Right lobe of liver (tissue), 6 donors: ENCODE results near the gene SIGLEC12. TPM values are rescaled to one million over a fixed set of nuclear protein-coding genes. Genes with fewer than 3 reads are reported as not detected.
A peak's percentile ranks its signal among the peaks of the same experiment; 100 is the strongest.

Source experiments
- ATAC-seq, 4 donors: fragments of 200-7000 bp; cut with Tn5 transposase; one replicate each; pipeline ENCODE4 v1.9.1; 2020; ENCODE audit warnings: mild to moderate bottlenecking in 4 of 4, moderate library complexity in 4 of 4
- DNase-seq, 3 donors: peaks; one replicate each; pipeline ENCODE4 v3.0.0-alpha.2; 2020
- H3K27ac ChIP-seq, 3 donors: fragments of 200-600 bp; one replicate each; pipeline ENCODE4 v1.8.0; 2022
- H3K27me3 ChIP-seq, 2 donors: fragments of 200-600 bp; one replicate each; pipeline ENCODE4 v1.8.0; 2022
- H3K36me3 ChIP-seq, 4 donors: fragments of 200-600 bp; sonication (generic) in 1 of 4; one replicate each; pipeline versions ENCODE4 v1.5.1 to v1.8.0; 2017 to 2022; ENCODE audit warnings: control low read depth in 1 of 4
- H3K4me1 ChIP-seq, 4 donors: fragments of 200-600 bp; sonication (generic) in 1 of 4; one replicate each; pipeline versions ENCODE4 v1.5.1 to v1.8.0; 2017 to 2022; ENCODE audit warnings: control low read depth in 1 of 4
- H3K4me3 ChIP-seq, 3 donors: fragments of 200-600 bp; one replicate each; pipeline ENCODE4 v1.8.0; 2022
- H3K9me3 ChIP-seq, 4 donors: fragments of 200-600 bp; sonication (generic) in 1 of 4; one replicate each; pipeline versions ENCODE4 v1.5.1 to v1.8.0; 2017 to 2022; ENCODE audit warnings: control low read depth in 1 of 4
- POLR2A ChIP-seq: fragments of 450-650 bp; IDR thresholded peaks from one replicate; pipeline ENCODE4 v1.6.1; 2017; ENCODE audit warnings: antibody characterized with exemption, mild to moderate bottlenecking
- WGBS: methylation state at CpG from one replicate; pipeline ENCODE4 v1.1.6; 2018; ENCODE audit warnings: low coverage, low lambda C conversion rate; ENCODE audit not compliant: insufficient coverage; ENCODE audit errors: missing lambda C conversion rate; 5-methylcytosine and 5-hydroxymethylcytosine counted together
- intact Hi-C, 2 donors: fragments of 100-400 bp; cut with DNase I; formaldehyde crosslinking; loops; one replicate each; pipeline versions ENCODE4 v1.11.2 to v1.14.1; 2022
- total RNA-seq, 6 experiments: library from RNA; depleted of rRNA in 2 of 6; stranded (reverse); fragments of >200 nt in 2 of 6; fragmentation: NEBNext Ultra II Directional in 3 of 6; extraction: Animal tissue kit (Norgen Biotek cat#: 25700) in 3 of 6; gene quantifications; one replicate each; pipeline versions ENCODE4 v1.1.0 to v1.2.4, GENCODE V29; 2016 to 2023
- TF ChIP-seq, protein P1 (sequence below), 4 donors: fragments of 200-600 bp in 3 of 4; fragments of 450-650 bp in 1 of 4; IDR thresholded peaks; one replicate each; pipeline versions ENCODE4 v1.5.1 to v1.8.0; 2016 to 2022; ENCODE audit warnings: antibody characterized with exemption in 4 of 4, mild to moderate bottlenecking in 2 of 4
- donor health status: DM: no; HTN: yes; CAD: no.
- donor health status: DM: no; HTN: no; CAD: no.
- donor health status: DM: no; HTN: no; CAD: no.
- donor health status: DM: no; HTN: yes; CAD: no.
- donor health status: DM: no; HTN: yes; CAD: no.

SIGLEC12 gene
- total RNA-seq, 6 experiments from 2014 or later: 0.12 to 0.63 (median 0.33) TPM; not detected in 1

DNA sequence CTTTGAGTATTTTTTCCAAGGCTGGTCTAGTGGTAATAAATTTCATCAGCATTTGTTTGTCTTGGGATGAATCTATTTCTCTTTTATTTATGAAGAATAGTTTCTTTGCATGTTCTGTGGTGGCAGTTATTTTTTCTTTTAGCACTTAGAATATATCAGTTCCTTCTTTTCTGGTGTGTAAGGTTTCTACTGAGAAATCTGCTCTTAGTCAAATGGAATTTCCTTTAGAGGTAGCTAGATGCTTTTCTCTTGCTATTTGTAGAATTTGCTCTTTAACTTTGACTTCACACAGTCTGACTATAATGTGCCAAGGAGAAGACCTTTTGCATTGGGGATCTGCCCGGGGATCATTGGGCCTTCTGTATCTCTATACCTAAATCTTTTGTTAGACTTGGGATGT is 33.9 kb upstream of the SIGLEC12 start:
- Histone ChIP-seq H3K4me1 (no peaks in the 10 kb centered on the region), H3K4me3 (no peak overlapping the region), H3K36me3 (no peaks in the 10 kb centered on the region), H3K27me3 (no peaks in the 10 kb centered on the region), H3K27ac (no peak overlapping the region), H3K9me3 (no peaks in the 10 kb centered on the region)
- no peak for ATAC-seq
- no peak for DNase-seq
- WGBS: 43% methylated on average over 1 of the region's 1 CpG
- intact Hi-C loops: no loop called here
- TF ChIP-seq, protein P1, sequence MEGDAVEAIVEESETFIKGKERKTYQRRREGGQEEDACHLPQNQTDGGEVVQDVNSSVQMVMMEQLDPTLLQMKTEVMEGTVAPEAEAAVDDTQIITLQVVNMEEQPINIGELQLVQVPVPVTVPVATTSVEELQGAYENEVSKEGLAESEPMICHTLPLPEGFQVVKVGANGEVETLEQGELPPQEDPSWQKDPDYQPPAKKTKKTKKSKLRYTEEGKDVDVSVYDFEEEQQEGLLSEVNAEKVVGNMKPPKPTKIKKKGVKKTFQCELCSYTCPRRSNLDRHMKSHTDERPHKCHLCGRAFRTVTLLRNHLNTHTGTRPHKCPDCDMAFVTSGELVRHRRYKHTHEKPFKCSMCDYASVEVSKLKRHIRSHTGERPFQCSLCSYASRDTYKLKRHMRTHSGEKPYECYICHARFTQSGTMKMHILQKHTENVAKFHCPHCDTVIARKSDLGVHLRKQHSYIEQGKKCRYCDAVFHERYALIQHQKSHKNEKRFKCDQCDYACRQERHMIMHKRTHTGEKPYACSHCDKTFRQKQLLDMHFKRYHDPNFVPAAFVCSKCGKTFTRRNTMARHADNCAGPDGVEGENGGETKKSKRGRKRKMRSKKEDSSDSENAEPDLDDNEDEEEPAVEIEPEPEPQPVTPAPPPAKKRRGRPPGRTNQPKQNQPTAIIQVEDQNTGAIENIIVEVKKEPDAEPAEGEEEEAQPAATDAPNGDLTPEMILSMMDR (IDR thresholded peaks at IDR 0.05): no peak
- no peak for TF ChIP-seq POLR2A

DNA sequence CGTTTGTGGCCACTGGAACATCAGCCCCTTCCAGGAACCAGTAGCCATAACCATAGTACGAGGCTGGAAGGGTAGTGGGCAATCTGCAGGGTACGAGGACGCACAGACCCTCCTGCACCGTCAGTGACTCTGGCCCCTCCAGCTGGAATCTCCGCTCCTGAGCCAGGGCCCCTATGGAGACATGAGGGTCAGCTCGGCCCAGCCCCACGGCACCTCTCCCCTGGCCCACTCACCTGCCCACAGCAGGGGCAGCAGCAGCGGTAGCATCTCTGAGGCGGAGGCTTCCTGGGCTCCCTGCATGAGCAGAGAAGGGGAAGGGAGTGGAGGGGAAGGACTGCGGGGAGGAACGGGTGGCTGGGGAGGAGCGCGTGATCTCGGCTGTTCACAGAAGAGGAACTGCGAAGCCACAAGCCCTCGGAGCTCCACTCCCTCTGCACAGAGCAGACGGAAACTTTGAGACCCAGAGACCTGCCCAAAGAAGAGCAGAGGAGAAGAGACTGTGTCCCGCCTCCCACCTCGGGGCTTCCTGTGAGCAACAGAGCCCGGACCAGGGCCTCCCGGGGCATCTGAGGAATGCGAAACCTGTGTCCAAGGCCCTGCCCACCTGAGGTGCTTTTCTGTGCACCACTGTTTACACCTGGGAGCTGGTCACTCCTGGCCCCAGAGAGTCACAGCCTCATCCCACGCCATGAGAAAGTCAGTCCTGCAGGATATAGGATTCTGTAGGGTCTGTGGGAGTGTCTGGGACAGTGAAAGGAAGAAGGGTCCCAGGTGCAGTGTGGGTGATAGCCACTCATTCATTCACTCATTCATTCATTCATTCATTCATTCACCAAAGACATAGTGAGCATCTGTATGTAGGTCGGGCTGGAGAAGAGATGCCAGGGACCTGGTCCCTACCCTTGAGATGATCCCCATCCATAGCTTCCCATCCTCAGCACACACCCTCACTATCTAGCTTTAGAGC is 30.0 kb upstream of the SIGLEC12 start, which contains the start of gene SIGLEC6:
TSS of gene SIGLEC6 (minus strand) at position 322 of the 967 bp plus-strand sequence. CDS start at position 300, 22 bp downstream.
- WGBS: 20% methylated on average over 1 of the region's 25 CpGs
- ATAC-seq (peak; percentile 63 to 86 (median 74)), DNase-seq (peak in 2 of 3 donors; percentile 65 to 67)
- Histone ChIP-seq H3K36me3 (no peaks in the 10 kb centered on the region), H3K9me3 (no peaks in the 10 kb centered on the region), H3K27ac (no peak within 1 kb of the TSS), H3K4me1 (no peaks in the 10 kb centered on the region), H3K27me3 (no peaks in the 10 kb centered on the region), H3K4me3 (no peak within 1 kb of the TSS)
- intact Hi-C loops: no loop called here
- TF ChIP-seq POLR2A: no peak
- TF ChIP-seq, protein P1 (IDR thresholded peaks at IDR 0.05): no peak

DNA sequence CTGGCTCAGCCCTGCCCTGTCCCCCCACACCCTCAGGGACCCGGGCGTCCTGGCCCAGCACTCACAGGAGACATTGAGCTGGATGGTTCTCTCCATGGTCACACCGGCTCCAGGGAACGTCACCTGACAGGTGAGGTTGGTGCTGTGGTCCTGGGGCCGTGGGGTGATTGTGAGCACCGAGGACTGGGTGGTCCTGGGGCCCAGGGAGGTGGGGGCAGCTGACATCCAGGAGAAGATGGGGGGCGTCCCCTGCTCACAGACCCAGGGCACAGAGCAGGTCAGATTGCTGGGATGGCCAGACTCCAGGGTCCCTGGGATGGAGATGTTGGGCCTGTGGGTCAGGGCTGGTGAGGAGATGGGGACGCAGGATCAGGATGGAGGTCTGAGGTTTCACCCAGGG is 29.0 kb upstream of the SIGLEC12 start:
- DNase-seq (no peak), ATAC-seq (no peak)
- Histone ChIP-seq H3K36me3 (no peaks in the 10 kb centered on the region), H3K4me1 (no peaks in the 10 kb centered on the region), H3K4me3 (no peak overlapping the region), H3K9me3 (no peaks in the 10 kb centered on the region), H3K27ac (no peak overlapping the region), H3K27me3 (no peaks in the 10 kb centered on the region)
- TF ChIP-seq, protein P1 (IDR thresholded peaks at IDR 0.05): no peak
- TF ChIP-seq POLR2A: no peak
- intact Hi-C loops: no loop called here
- WGBS: no CpG with 5 or more reads among the region's 8 CpGs

DNA sequence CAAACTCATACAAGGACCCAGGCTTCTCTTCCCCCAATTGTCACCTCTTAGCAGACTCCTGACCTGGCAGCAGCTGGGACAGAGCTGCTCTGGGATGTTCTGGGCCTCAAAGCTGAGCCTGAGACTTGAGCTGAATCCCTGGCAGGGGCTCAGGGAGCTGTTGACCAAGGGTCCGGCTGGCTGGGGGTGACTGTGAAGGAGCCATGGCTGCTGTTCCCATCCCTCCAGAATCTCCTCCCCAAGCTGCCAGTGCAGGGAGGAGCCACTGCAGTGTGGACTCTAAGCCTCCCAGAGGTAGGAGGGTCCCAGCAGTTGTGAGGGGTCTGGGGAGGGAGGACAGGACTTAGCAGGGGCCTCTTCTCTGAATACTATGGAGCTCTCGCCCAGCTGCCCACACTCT is 27.7 kb upstream of the SIGLEC12 start:
- DNase-seq (no peak), ATAC-seq (no peak)
- no peaks in the 10 kb centered on the region for H3K27me3 ChIP-seq
- no peaks in the 10 kb centered on the region for H3K36me3 ChIP-seq
- intact Hi-C loops: no loop called here
- WGBS: no CpG with 5 or more reads among the region's 2 CpGs
- H3K4me3 ChIP-seq: no peak overlapping the region
- H3K4me1 ChIP-seq: no peaks in the 10 kb centered on the region
- TF ChIP-seq, protein P1 (IDR thresholded peaks at IDR 0.05): no peak
- TF ChIP-seq POLR2A: no peak
- no peaks in the 10 kb centered on the region for H3K9me3 ChIP-seq
- H3K27ac ChIP-seq: no peak overlapping the region
